ENCODE measurements around the gene MRPL50.

MRPL50 gene

GRCh38 chr9:101434998-101435397, 36.6 kb upstream of the MRPL50 start:
- Histone ChIP-seq H3K9me3 (replicated peaks; ENCODE audit: insufficient read depth, low read length) (no peaks in the 10 kb centered on the region), H3K4me1 (ENCODE audit: low read length) (peaks cover 44% of the 10 kb centered on the region), H3K27ac (ENCODE audit: low read length) (no peak overlapping the region), H3K27me3 (replicated peaks; ENCODE audit: insufficient read depth, low read length) (no peaks in the 10 kb centered on the region), H3K79me2 (ENCODE audit: low read length) (peaks cover 4% of the 10 kb centered on the region; the same call in 1 of the 2 replicates), H3K4me3 (ENCODE audit: low read length) (no peak overlapping the region), H2AFZ (ENCODE audit: low read length) (no peak overlapping the region), H3K36me3 (replicated peaks; ENCODE audit: insufficient read depth, low read length) (no peaks in the 10 kb centered on the region), H3K9ac (ENCODE audit: low read length) (no peak overlapping the region), H4K20me1 (ENCODE audit: insufficient read depth, low read length) (no peaks in the 10 kb centered on the region), H3K9me2 (replicated peaks; ENCODE audit: insufficient read depth, low read length) (no peaks in the 10 kb centered on the region), H3F3A (ENCODE audit: insufficient read depth, low read length) (no peaks in the 10 kb centered on the region), H3K4me2 (ENCODE audit: low read depth, low read length) (no peak overlapping the region; the same call in 1 of the 2 replicates)
- no peak for DNase-seq
- TF ChIP-seq, protein P1, sequence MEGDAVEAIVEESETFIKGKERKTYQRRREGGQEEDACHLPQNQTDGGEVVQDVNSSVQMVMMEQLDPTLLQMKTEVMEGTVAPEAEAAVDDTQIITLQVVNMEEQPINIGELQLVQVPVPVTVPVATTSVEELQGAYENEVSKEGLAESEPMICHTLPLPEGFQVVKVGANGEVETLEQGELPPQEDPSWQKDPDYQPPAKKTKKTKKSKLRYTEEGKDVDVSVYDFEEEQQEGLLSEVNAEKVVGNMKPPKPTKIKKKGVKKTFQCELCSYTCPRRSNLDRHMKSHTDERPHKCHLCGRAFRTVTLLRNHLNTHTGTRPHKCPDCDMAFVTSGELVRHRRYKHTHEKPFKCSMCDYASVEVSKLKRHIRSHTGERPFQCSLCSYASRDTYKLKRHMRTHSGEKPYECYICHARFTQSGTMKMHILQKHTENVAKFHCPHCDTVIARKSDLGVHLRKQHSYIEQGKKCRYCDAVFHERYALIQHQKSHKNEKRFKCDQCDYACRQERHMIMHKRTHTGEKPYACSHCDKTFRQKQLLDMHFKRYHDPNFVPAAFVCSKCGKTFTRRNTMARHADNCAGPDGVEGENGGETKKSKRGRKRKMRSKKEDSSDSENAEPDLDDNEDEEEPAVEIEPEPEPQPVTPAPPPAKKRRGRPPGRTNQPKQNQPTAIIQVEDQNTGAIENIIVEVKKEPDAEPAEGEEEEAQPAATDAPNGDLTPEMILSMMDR (IDR thresholded peaks at IDR 0.05; ENCODE audit: low read length), result no peak
- TF ChIP-seq EZH2phosphoT487 (IDR thresholded peaks at IDR 0.05; ENCODE audit: low read length) (no peak), EZH2 (optimal IDR thresholded peaks at IDR 0.05; ENCODE audit: low read depth, low read length) (no peak)

- H3K4me2 ChIP-seq (ENCODE audit: low read depth, low read length), result no peak overlapping the region
- peaks cover 17% of the 10 kb centered on the region for H3F3A ChIP-seq (ENCODE audit: insufficient read depth, low read length)
- DNase-seq, result no peak
- H3K27me3 ChIP-seq (replicated peaks; ENCODE audit: insufficient read depth, low read length), result no peaks in the 10 kb centered on the region
- H3K9me2 ChIP-seq (replicated peaks; ENCODE audit: insufficient read depth, low read length), result no peaks in the 10 kb centered on the region
- no peaks in the 10 kb centered on the region for H3K36me3 ChIP-seq (replicated peaks; ENCODE audit: insufficient read depth, low read length)
- no peak overlapping the region for H3K27ac ChIP-seq (ENCODE audit: low read length)
- H2AFZ ChIP-seq (ENCODE audit: low read length), result no peak overlapping the region
- no peak overlapping the region for H3K4me3 ChIP-seq (ENCODE audit: low read length)
- TF ChIP-seq, protein P1 (IDR thresholded peaks at IDR 0.05; ENCODE audit: low read length), result no peak
- TF ChIP-seq EZH2phosphoT487 (IDR thresholded peaks at IDR 0.05; ENCODE audit: low read length), result no peak
- TF ChIP-seq EZH2 (optimal IDR thresholded peaks at IDR 0.05; ENCODE audit: low read depth, low read length), result no peak
- peaks cover 56% of the 10 kb centered on the region for H3K4me1 ChIP-seq (ENCODE audit: low read length)
- no peaks in the 10 kb centered on the region for H3K9me3 ChIP-seq (replicated peaks; ENCODE audit: insufficient read depth, low read length)
- H3K79me2 ChIP-seq (ENCODE audit: low read length), result peaks cover 7% of the 10 kb centered on the region; the same call in 1 of the 2 replicates
- H4K20me1 ChIP-seq (ENCODE audit: insufficient read depth, low read length), result no peaks in the 10 kb centered on the region
- H3K9ac ChIP-seq (ENCODE audit: low read length), result no peak overlapping the region
Measured at GRCh38 chr9:101433229-101433628, 34.8 kb upstream of the MRPL50 start.

DNA sequence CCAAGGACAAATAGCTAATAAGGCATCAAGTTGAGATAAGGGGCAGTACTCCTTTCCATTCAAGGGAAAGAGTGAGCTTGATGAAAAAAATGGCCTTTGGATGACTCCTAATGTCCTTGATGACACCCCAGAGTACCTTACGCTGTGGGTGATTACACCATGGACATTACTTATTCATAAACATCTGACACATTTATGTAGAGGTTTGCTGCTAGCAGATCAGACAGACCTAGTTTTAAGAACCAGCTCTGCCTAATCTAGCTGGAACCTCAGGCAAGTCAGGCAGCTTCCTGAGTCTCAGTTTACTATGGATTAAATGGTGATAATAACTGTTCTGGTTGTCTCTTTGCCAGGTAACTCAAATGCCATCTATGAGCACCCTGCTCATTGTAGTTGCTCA, 34.3 kb upstream of the MRPL50 start:
- no peak overlapping the region for H3K9ac ChIP-seq (ENCODE audit: low read length)
- H3K9me3 ChIP-seq (replicated peaks; ENCODE audit: insufficient read depth, low read length), result no peaks in the 10 kb centered on the region
- H2AFZ ChIP-seq (ENCODE audit: low read length), result no peak overlapping the region
- no peaks in the 10 kb centered on the region for H4K20me1 ChIP-seq (ENCODE audit: insufficient read depth, low read length)
- peaks cover 54% of the 10 kb centered on the region for H3K4me1 ChIP-seq (ENCODE audit: low read length)
- H3K4me2 ChIP-seq (ENCODE audit: low read depth, low read length), result no peak overlapping the region
- DNase-seq, result no peak
- no peak overlapping the region for H3K4me3 ChIP-seq (ENCODE audit: low read length)
- H3F3A ChIP-seq (ENCODE audit: insufficient read depth, low read length), result peaks cover 21% of the 10 kb centered on the region
- H3K27ac ChIP-seq (ENCODE audit: low read length), result no peak overlapping the region
- H3K9me2 ChIP-seq (replicated peaks; ENCODE audit: insufficient read depth, low read length), result no peaks in the 10 kb centered on the region
- H3K79me2 ChIP-seq (ENCODE audit: low read length), result peaks cover 7% of the 10 kb centered on the region; the same call in 1 of the 2 replicates
- H3K27me3 ChIP-seq (replicated peaks; ENCODE audit: insufficient read depth, low read length), result no peaks in the 10 kb centered on the region
- no peaks in the 10 kb centered on the region for H3K36me3 ChIP-seq (replicated peaks; ENCODE audit: insufficient read depth, low read length)
- no peak for TF ChIP-seq EZH2 (optimal IDR thresholded peaks at IDR 0.05; ENCODE audit: low read depth, low read length)
- TF ChIP-seq, protein P1 (IDR thresholded peaks at IDR 0.05; ENCODE audit: low read length), result no peak
- TF ChIP-seq EZH2phosphoT487 (IDR thresholded peaks at IDR 0.05; ENCODE audit: low read length), result no peak
